Activated CD4-positive, alpha-beta T cell treated with anti-CD3 and anti-CD28 coated beads, Interleukin-2, amount 10 ng/mL, durations not matched to agents 24 days and 14 days (primary cell): ENCODE data around the gene TLE5. TPM values are rescaled to one million over a fixed set of nuclear protein-coding genes. Genes with fewer than 3 reads are reported as not detected.
A peak's percentile ranks its signal among the peaks of the same experiment; 100 is the strongest.
"Not testable (repeated sequence)": the region's sequence is repeated elsewhere in the genome, so short reads cannot be mapped to it uniquely, and the experiment has no call there.

Experiments used
- DNase-seq: peaks from one replicate; pipeline ENCODE4 v3.0.0; 2022
- H3K27ac Mint-ChIP-seq: one replicate; pipeline ENCODE4 v1.8.0; 2022; ENCODE audit warnings: mild to moderate bottlenecking, mixed read lengths
- H3K27me3 Mint-ChIP-seq: one replicate; pipeline ENCODE4 v1.8.0; 2022; ENCODE audit warnings: mixed read lengths
- H3K36me3 Mint-ChIP-seq: one replicate; pipeline ENCODE4 v1.8.0; 2022; ENCODE audit warnings: low read depth, mild to moderate bottlenecking, mixed read lengths
- H3K4me1 Mint-ChIP-seq: one replicate; pipeline ENCODE4 v1.8.0; 2021; ENCODE audit warnings: mixed read lengths
- H3K4me3 Mint-ChIP-seq: one replicate; pipeline ENCODE4 v1.8.0; 2022; ENCODE audit warnings: mild to moderate bottlenecking, moderate library complexity, mixed read lengths
- H3K9me3 Mint-ChIP-seq: one replicate; pipeline ENCODE4 v1.8.0; 2021; ENCODE audit warnings: mixed read lengths
- intact Hi-C: fragments of 100-400 bp; cut with micrococcal nuclease; formaldehyde crosslinking; loops from one replicate; pipeline ENCODE4 v1.15.1; 2023
- total RNA-seq: library from RNA; stranded (reverse); gene quantifications from 2 replicates; pipeline ENCODE4 v1.2.3, GENCODE V29; 2022

TLE5 gene
- total RNA-seq, 1 donor from 2014 or later = 380 TPM

DNA sequence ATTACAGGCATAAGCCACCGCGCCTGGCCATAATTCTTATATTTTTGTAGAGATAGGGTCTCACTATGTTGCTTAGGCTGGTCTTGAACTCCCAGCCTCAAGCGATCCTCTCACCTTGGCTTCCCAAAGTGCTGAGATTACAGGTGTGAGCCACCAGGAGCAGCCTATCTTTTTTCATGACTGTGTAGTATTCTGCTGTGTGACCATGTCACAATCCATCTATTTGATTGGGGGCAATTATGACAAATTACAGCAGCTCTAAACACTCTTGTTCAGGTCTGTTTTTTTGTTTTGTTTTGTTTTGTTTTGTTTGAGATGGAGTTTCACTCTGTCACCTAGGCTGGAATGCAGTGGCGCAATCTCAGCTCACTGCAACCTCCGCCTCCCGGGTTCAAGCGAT, 12.3 kb downstream of the TLE5 start:
- H3K4me1 Mint-ChIP-seq, intact Hi-C loops, DNase-seq, H3K9me3 Mint-ChIP-seq, H3K27me3 Mint-ChIP-seq, H3K27ac Mint-ChIP-seq, H3K4me3 Mint-ChIP-seq: not testable (repeated sequence)
- peaks cover 19% of the 10 kb centered on the region for H3K36me3 Mint-ChIP-seq

DNA sequence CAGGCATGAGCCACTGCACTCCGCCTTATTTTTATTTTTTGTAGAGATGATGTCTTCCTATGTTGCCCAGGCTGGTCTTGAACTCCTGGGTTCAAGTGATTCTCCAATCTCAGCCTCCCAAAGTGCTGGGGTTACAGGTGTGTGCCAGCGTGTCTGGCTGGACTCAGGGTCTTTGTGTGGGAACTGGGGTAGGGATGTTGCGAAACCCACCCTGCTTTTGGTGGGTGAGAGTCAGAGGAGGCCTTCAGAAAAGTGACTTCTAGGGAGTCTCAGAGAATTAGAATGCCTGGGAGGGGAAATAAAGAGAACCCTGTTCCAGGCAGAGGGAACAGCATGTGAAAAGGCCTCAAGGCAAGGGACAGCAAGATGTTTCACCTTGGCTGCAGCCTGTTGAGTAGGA, 13.2 kb downstream of the TLE5 start:
- intact Hi-C loops = no loop called here
- peaks cover 8% of the 10 kb centered on the region for H3K27me3 Mint-ChIP-seq
- no peaks in the 10 kb centered on the region for H3K9me3 Mint-ChIP-seq
- peaks cover 10% of the 10 kb centered on the region for H3K36me3 Mint-ChIP-seq
- H3K4me1 Mint-ChIP-seq = peaks cover 7% of the 10 kb centered on the region
- no peak for DNase-seq
- no peak overlapping the region for H3K4me3 Mint-ChIP-seq
- H3K27ac Mint-ChIP-seq = no peak overlapping the region

GRCh38 chr19:3048190-3048533, 14.1 kb downstream of the TLE5 start:
- intact Hi-C loops = no loop called here
- no peak for DNase-seq
- no peak overlapping the region for H3K27ac Mint-ChIP-seq
- peaks cover 8% of the 10 kb centered on the region for H3K27me3 Mint-ChIP-seq
- peaks cover 3% of the 10 kb centered on the region for H3K36me3 Mint-ChIP-seq
- H3K4me3 Mint-ChIP-seq = peak overlapping the region; percentile 80
- no peaks in the 10 kb centered on the region for H3K9me3 Mint-ChIP-seq
- H3K4me1 Mint-ChIP-seq = peaks cover 7% of the 10 kb centered on the region

GRCh38 chr19:3047496-3048189, 14.7 kb downstream of the TLE5 start:
- Mint-ChIP-seq H3K36me3 (peaks cover 1% of the 10 kb centered on the region), H3K4me3 (peak overlapping the region; percentile 80), H3K27ac (peak overlapping the region; percentile 56), H3K4me1 (peaks cover 7% of the 10 kb centered on the region), H3K27me3 (peaks cover 8% of the 10 kb centered on the region), H3K9me3 (no peaks in the 10 kb centered on the region)
- DNase-seq = peak; percentile 89
- intact Hi-C loops = no loop called here

- Mint-ChIP-seq H3K4me3 (no peak overlapping the region), H3K27ac (no peak overlapping the region), H3K9me3 (no peaks in the 10 kb centered on the region), H3K4me1 (peaks cover 11% of the 10 kb centered on the region), H3K36me3 (no peaks in the 10 kb centered on the region), H3K27me3 (peaks cover 8% of the 10 kb centered on the region)
- no peak for DNase-seq
- intact Hi-C loops = no loop called here
Measured at GRCh38 chr19:3046698-3047495, 15.4 kb downstream of the TLE5 start.

- Mint-ChIP-seq H3K36me3 (no peaks in the 10 kb centered on the region), H3K27me3 (peaks cover 10% of the 10 kb centered on the region), H3K4me3 (no peak overlapping the region), H3K27ac (no peak overlapping the region), H3K4me1 (peaks cover 11% of the 10 kb centered on the region), H3K9me3 (no peaks in the 10 kb centered on the region)
- DNase-seq = no peak
- intact Hi-C loops = no loop called here
Measured at GRCh38 chr19:3045885-3046697, 16.2 kb downstream of the TLE5 start.

DNA sequence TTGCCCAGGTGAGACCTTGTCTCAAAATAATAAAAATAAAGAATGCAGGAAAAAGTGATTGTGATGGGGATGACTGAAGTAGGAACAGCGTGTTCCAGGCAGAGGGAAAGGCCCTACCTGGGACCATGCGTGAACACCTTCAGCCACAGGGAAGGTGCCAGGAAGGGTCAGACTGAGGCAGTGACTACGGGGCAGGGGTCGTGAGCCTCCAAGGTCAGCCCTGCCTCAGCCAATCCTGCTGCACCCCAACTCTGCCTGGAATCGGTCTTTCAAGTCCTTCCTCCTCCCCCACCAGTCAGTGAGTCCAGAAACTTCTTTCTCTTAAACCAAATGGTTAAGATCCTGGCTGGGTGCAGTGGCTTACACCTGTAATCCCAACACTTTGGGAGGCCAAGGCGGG, 17.1 kb downstream of the TLE5 start:
- Mint-ChIP-seq H3K36me3 (no peaks in the 10 kb centered on the region), H3K9me3 (no peaks in the 10 kb centered on the region), H3K27me3 (peaks cover 10% of the 10 kb centered on the region), H3K4me3 (no peak overlapping the region), H3K27ac (no peak overlapping the region), H3K4me1 (peaks cover 11% of the 10 kb centered on the region)
- DNase-seq = no peak
- intact Hi-C loops = no loop called here

DNA sequence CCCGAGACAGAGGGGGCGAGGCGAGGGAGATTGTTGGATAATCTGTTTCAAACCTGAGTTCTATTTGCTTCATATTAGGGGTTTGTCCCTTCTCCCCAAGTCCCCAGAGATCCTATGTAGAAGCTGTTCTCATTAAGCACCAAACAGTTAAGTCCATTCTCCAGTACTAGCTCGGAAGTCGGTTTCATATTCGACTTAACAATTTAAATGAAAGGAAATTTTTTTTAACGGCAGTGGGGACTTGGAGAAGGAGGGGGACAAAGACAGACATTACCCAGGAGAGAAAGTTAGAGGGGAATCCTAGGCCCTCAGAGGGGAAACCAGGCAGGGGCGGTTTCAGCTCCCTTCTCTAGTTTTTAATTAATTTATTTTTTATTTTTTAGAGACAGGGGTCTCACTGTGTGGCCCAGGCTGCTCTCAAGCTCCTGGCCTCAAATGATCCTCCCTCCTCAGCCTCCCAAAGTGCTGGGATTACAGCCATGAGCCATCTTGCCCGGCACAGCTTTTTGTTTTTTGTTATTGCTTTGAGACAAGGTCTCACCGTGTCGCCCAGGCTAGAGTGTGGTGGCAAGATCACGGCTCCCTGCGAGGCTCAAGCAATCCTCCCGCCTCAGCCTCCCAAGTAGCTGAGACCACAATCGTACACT, 19.6 kb downstream of the TLE5 start:
- peaks cover 6% of the 10 kb centered on the region for H3K27me3 Mint-ChIP-seq
- peaks cover 14% of the 10 kb centered on the region for H3K4me1 Mint-ChIP-seq
- no peak for DNase-seq
- H3K9me3 Mint-ChIP-seq = no peaks in the 10 kb centered on the region
- H3K4me3 Mint-ChIP-seq = no peak overlapping the region
- intact Hi-C loops = no loop called here
- no peaks in the 10 kb centered on the region for H3K36me3 Mint-ChIP-seq
- no peak overlapping the region for H3K27ac Mint-ChIP-seq

- Mint-ChIP-seq H3K9me3 (no peaks in the 10 kb centered on the region), H3K27ac (no peak overlapping the region), H3K36me3 (no peaks in the 10 kb centered on the region), H3K4me1 (peaks cover 11% of the 10 kb centered on the region), H3K27me3 (peaks cover 2% of the 10 kb centered on the region), H3K4me3 (no peak overlapping the region)
- DNase-seq = no peak
- intact Hi-C loops = no loop called here
Measured at GRCh38 chr19:3041761-3042620, 20.3 kb downstream of the TLE5 start.

- DNase-seq = no peak
- H3K9me3 Mint-ChIP-seq = no peaks in the 10 kb centered on the region
- peaks cover 13% of the 10 kb centered on the region for H3K4me1 Mint-ChIP-seq
- H3K36me3 Mint-ChIP-seq = no peaks in the 10 kb centered on the region
- no peak overlapping the region for H3K4me3 Mint-ChIP-seq
- H3K27ac Mint-ChIP-seq = no peak overlapping the region
- H3K27me3 Mint-ChIP-seq = peaks cover 2% of the 10 kb centered on the region
- intact Hi-C loops = no loop called here
Measured at GRCh38 chr19:3041327-3041726, 21.0 kb downstream of the TLE5 start.

DNA sequence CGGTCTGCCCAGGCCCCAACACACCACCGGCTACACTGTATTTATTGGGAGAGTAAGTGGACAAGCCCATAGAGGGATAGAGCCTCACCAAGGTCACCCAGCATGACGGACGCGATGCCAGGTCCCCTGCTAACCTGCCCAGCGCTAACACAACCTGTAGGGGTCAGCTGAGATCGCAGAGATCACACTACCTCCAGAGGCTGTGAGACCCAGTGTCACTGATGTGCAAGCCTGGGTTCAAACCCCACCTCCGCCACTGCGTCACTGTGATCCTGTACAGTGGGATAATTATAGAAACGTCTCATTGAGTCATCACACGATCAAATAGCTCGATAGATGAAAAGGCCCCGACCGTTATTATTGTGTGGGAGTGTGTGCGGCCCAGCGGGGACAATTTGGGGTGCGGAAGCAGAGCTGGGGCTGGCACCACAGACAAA, 22.6 kb downstream of the TLE5 start:
- DNase-seq = peak; percentile 54
- intact Hi-C loops = no loop called here
- Mint-ChIP-seq H3K4me1 (peaks cover 22% of the 10 kb centered on the region), H3K4me3 (no peak overlapping the region), H3K27ac (peak overlapping the region; percentile 24), H3K9me3 (no peaks in the 10 kb centered on the region), H3K27me3 (peaks cover 2% of the 10 kb centered on the region), H3K36me3 (no peaks in the 10 kb centered on the region)

DNA sequence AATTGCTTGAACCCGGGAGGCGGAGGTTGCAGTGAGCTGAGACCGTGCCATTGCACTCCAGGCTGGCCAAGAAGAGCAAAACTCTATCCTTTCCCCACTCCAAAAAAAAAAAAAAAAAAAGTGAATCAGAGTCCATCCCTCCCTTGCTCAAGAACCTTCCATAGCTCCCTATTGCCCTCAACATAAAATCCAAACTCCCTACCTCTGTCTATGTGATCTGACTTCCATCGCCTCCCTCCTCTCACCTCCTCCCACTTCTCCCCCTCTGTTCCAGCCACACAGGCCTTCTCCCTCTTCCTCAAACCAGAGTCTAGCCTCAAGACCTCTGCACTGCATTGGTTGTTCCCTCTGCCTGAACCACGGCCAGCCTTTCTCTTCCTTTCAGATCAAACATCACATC, 23.2 kb downstream of the TLE5 start:
- peaks cover 7% of the 10 kb centered on the region for H3K27me3 Mint-ChIP-seq
- H3K36me3 Mint-ChIP-seq = no peaks in the 10 kb centered on the region
- peaks cover 27% of the 10 kb centered on the region for H3K4me1 Mint-ChIP-seq
- DNase-seq = no peak
- H3K4me3 Mint-ChIP-seq = peak overlapping the region; percentile 2
- H3K9me3 Mint-ChIP-seq = no peaks in the 10 kb centered on the region
- intact Hi-C loops = no loop called here
- peak overlapping the region; percentile 24 for H3K27ac Mint-ChIP-seq

- peaks cover 15% of the 10 kb centered on the region for H3K27me3 Mint-ChIP-seq
- no peaks in the 10 kb centered on the region for H3K9me3 Mint-ChIP-seq
- intact Hi-C loops = no loop called here
- peak overlapping the region; percentile 38 for H3K4me3 Mint-ChIP-seq
- H3K36me3 Mint-ChIP-seq = no peaks in the 10 kb centered on the region
- H3K4me1 Mint-ChIP-seq = peaks cover 27% of the 10 kb centered on the region
- no peak for DNase-seq
- H3K27ac Mint-ChIP-seq = no peak overlapping the region
Measured at GRCh38 chr19:3038214-3038613, 24.1 kb downstream of the TLE5 start.
